H9 (cell line): ENCODE results near the gene VPS39. TPM values are rescaled to one million over a fixed set of nuclear protein-coding genes. Genes with fewer than 3 reads are reported as not detected.

ENCODE experiments used
- DNase-seq: peaks from one replicate; pipeline ENCODE4 v3.0.0-alpha.2; 2017
- H2AFZ ChIP-seq: one replicate; pipeline ENCODE4 v1.6.1; 2013; ENCODE audit warnings: mild to moderate bottlenecking, low read length, control low read depth, moderate library complexity
- H2AK5ac ChIP-seq: 2 replicates; pipeline ENCODE4 v1.6.1; 2013; ENCODE audit warnings: low read length, control low read depth, mixed read lengths; ENCODE audit not compliant: insufficient read length
- H2BK120ac ChIP-seq: one replicate; pipeline ENCODE4 v1.6.1; 2013; ENCODE audit warnings: low read depth, mild to moderate bottlenecking, low read length, control low read depth, inconsistent platforms; ENCODE audit not compliant: poor library complexity, severe bottlenecking
- H2BK12ac ChIP-seq: 2 replicates; pipeline ENCODE4 v1.6.1; 2013; ENCODE audit warnings: low read length, control low read depth, mixed read lengths, low read depth; ENCODE audit not compliant: insufficient read length
- H2BK15ac ChIP-seq: 2 replicates; pipeline ENCODE4 v1.6.1; 2013; ENCODE audit warnings: low read depth, low read length, control low read depth
- H2BK20ac ChIP-seq: one replicate; pipeline ENCODE4 v1.6.1; 2013; ENCODE audit warnings: low read depth, mild to moderate bottlenecking, low read length, control low read depth, inconsistent platforms; ENCODE audit not compliant: poor library complexity, severe bottlenecking
- H2BK5ac ChIP-seq: 2 replicates; pipeline ENCODE4 v1.6.1; 2013; ENCODE audit warnings: low read length, control low read depth, mixed read lengths; ENCODE audit not compliant: insufficient read length
- H3K14ac ChIP-seq: 2 replicates; pipeline ENCODE4 v1.6.1; 2013; ENCODE audit warnings: low read length, control low read depth; ENCODE audit not compliant: insufficient read depth
- H3K18ac ChIP-seq: 2 replicates; pipeline ENCODE4 v1.6.1; 2013; ENCODE audit warnings: low read depth, mild to moderate bottlenecking, mixed read lengths, low read length, control low read depth; ENCODE audit not compliant: insufficient read length
- H3K23ac ChIP-seq: 2 replicates; pipeline ENCODE4 v1.6.1; 2013; ENCODE audit warnings: low read length, control low read depth, mixed read lengths, low read depth; ENCODE audit not compliant: insufficient read length
- H3K23me2 ChIP-seq: 2 replicates; pipeline ENCODE4 v1.6.1; 2013; ENCODE audit warnings: low read depth, mild to moderate bottlenecking, mixed read lengths, low read length, control low read depth; ENCODE audit not compliant: insufficient read length, poor library complexity, severe bottlenecking
- H3K27ac ChIP-seq: 2 replicates; pipeline ENCODE4 v1.5.1; 2013; ENCODE audit warnings: low read length, control low read depth, mixed read lengths, low read depth; ENCODE audit not compliant: insufficient read length
- H3K27me3 ChIP-seq: 2 replicates; pipeline ENCODE4 v1.6.1; 2013; ENCODE audit warnings: low read length, control low read depth, inconsistent platforms; ENCODE audit not compliant: insufficient read depth
- H3K4ac ChIP-seq: 2 replicates; pipeline ENCODE4 v1.6.1; 2013; ENCODE audit warnings: low read depth, mild to moderate bottlenecking, control low read depth, inconsistent platforms, low read length, moderate library complexity
- H3K4me1 ChIP-seq: 2 replicates; pipeline ENCODE4 v1.6.1; 2013; ENCODE audit warnings: low read length, control low read depth, inconsistent platforms; ENCODE audit not compliant: insufficient read depth
- H3K4me2 ChIP-seq: 2 replicates; pipeline ENCODE4 v1.6.1; 2013; ENCODE audit warnings: low read length, control low read depth, mixed read lengths; ENCODE audit not compliant: insufficient read length, insufficient read depth
- H3K56ac ChIP-seq: 2 replicates; pipeline ENCODE4 v1.6.1; 2013; ENCODE audit warnings: low read depth, mild to moderate bottlenecking, mixed read lengths, low read length, control low read depth; ENCODE audit not compliant: insufficient read length
- H3K79me1 ChIP-seq: 2 replicates; pipeline ENCODE4 v1.6.1; 2013; ENCODE audit warnings: low read depth, mild to moderate bottlenecking, moderate library complexity, low read length, control low read depth, inconsistent platforms; ENCODE audit not compliant: insufficient read depth, poor library complexity, severe bottlenecking
- H3K79me2 ChIP-seq: 2 replicates; pipeline ENCODE4 v1.6.1; 2013; ENCODE audit warnings: low read length, control low read depth, inconsistent platforms; ENCODE audit not compliant: insufficient read depth
- H3K9ac ChIP-seq: 2 replicates; pipeline ENCODE4 v1.6.1; 2013; ENCODE audit warnings: low read length, control low read depth, mixed read lengths; ENCODE audit not compliant: insufficient read length; ENCODE audit errors: extremely low read depth
- H3K9me3 ChIP-seq: one replicate; pipeline ENCODE4 v1.6.1; 2013; ENCODE audit warnings: low read depth, low read length, inconsistent platforms; ENCODE audit not compliant: control insufficient read depth
- H3T11ph ChIP-seq: one replicate; pipeline ENCODE4 v1.6.1; 2013; ENCODE audit warnings: mild to moderate bottlenecking, low read length, control low read depth, inconsistent platforms
- H4K20me1 ChIP-seq: one replicate; pipeline ENCODE4 v1.6.1; 2013; ENCODE audit not compliant: control insufficient read depth, insufficient read length, insufficient read depth
- H4K5ac ChIP-seq: 2 replicates; pipeline ENCODE4 v1.6.1; 2013; ENCODE audit warnings: low read depth, mild to moderate bottlenecking, mixed read lengths, low read length, control low read depth; ENCODE audit not compliant: insufficient read length
- H4K8ac ChIP-seq: replicated peaks from 2 replicates; pipeline ENCODE4 v1.6.1; 2013; ENCODE audit warnings: low read length, control low read depth, mixed read lengths, low read depth; ENCODE audit not compliant: insufficient read length
- H4K91ac ChIP-seq: 2 replicates; pipeline ENCODE4 v1.6.1; 2013; ENCODE audit warnings: low read depth, mild to moderate bottlenecking, moderate library complexity, mixed read lengths, low read length, control low read depth; ENCODE audit not compliant: insufficient read length
- H3K27ac Mint-ChIP-seq, 3 experiments: 2 replicates in 2 of 3; 3 replicates in 1 of 3; pipeline ENCODE4 v1.8.0; 2020 to 2021; ENCODE audit warnings: mixed read lengths in 3 of 3, mild to moderate bottlenecking in 1 of 3, moderate library complexity in 1 of 3
- H3K27me3 Mint-ChIP-seq: 2 replicates; pipeline ENCODE4 v1.8.0; 2021; ENCODE audit warnings: low read depth, mild to moderate bottlenecking, moderate library complexity, mixed read lengths
- H3K36me3 Mint-ChIP-seq, 3 experiments: 2 replicates in 2 of 3; 3 replicates in 1 of 3; pipeline ENCODE4 v1.8.0; 2020 to 2021; ENCODE audit warnings: low read depth in 3 of 3, mixed read lengths in 3 of 3; ENCODE audit not compliant: insufficient read depth in 1 of 3
- H3K4me1 Mint-ChIP-seq, 2 experiments: 2 replicates each; pipeline ENCODE4 v1.8.0; 2020; ENCODE audit warnings: mixed read lengths in 2 of 2
- H3K4me3 Mint-ChIP-seq, 2 experiments: 2 replicates in 1 of 2; 3 replicates in 1 of 2; pipeline ENCODE4 v1.8.0; 2020 to 2021; ENCODE audit warnings: mild to moderate bottlenecking in 2 of 2, mixed read lengths in 2 of 2, moderate library complexity in 1 of 2
- H3K9me3 Mint-ChIP-seq, 2 experiments: 2 replicates in 1 of 2; 3 replicates in 1 of 2; pipeline ENCODE4 v1.8.0; 2020; ENCODE audit warnings: mild to moderate bottlenecking in 2 of 2, mixed read lengths in 2 of 2, moderate library complexity in 1 of 2
- WGBS: extraction: QIAGEN DNeasy Blood & Tissue Kit; methylation state at CpG from one replicate; pipeline ENCODE4 v1.1.7; 2013; ENCODE audit warnings: missing lambda C conversion rate, low lambda C conversion rate, mixed read lengths; ENCODE audit not compliant: insufficient read length; ENCODE audit errors: extremely low coverage; 5-methylcytosine and 5-hydroxymethylcytosine counted together
- total RNA-seq: library from RNA; stranded (reverse); gene quantifications from 2 replicates; pipeline ENCODE4 v1.2.1, GENCODE V29; 2021
- TF ChIP-seq, protein P1 (sequence below): fragments of 200-600 bp; sonication (generic); conservative IDR thresholded peaks from 3 replicates; pipeline ENCODE4 v1.8.0; 2021; ENCODE audit warnings: antibody characterized with exemption, mild to moderate bottlenecking

Gene VPS39
- total RNA-seq, 1 experiment from 2014 or later: 48.6 TPM

DNA sequence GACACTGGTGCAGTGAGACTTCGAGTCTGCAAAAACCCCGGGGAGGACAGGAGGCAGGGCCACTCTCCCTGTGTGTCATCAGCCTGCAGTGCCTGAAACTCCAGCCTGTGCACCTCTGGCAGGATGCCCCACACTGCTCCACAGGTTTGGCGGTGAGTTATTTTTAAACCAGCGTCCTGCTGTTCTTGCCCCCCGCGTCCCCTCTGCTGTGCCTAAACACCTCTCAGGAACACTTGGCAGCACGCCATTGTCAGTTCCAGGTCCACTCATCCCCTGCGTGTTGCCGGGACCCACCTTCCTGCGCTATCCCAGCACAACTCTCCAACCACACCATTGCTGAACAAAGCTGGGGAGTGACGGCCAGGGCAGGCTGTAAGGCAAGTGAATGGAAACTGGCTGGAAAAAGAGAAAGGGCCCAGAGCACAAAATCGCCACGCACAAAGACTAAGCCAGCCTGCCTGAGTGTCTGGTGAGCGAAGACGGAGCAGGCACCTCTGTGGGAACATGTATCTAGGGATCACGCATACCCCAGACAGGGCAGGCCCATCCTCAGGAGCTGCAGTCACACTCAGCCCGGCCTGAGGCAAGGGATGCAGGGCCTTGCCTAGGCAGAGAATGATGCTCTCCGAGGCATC lies 48.6 kb downstream of the VPS39 start:
- peaks cover 11 to 60% (median 41%) of the 10 kb centered on the region in 3 experiments for H3K36me3 Mint-ChIP-seq
- no CpG with 5 or more reads among the region's 18 CpGs for WGBS

More for the DNA sequence above, 48.6 kb downstream of the VPS39 start:
- Histone ChIP-seq H4K91ac (no peak overlapping the region), H2AK5ac (no peak overlapping the region), H3K9me3 (no peaks in the 10 kb centered on the region), H2BK20ac (no peak overlapping the region), H3K23me2 (no peaks in the 10 kb centered on the region), H2AFZ (no peak overlapping the region), H3T11ph (no peak overlapping the region), H3K23ac (no peak overlapping the region), H2BK15ac (no peak overlapping the region), H2BK120ac (no peak overlapping the region), H3K4ac (no peak overlapping the region), H3K27me3 (no peaks in the 10 kb centered on the region), H3K27ac (no peak overlapping the region), H3K4me1 (no peaks in the 10 kb centered on the region), H3K79me1 (no peaks in the 10 kb centered on the region), H3K18ac (no peak overlapping the region), H3K4me2 (no peak overlapping the region), H2BK5ac (no peak overlapping the region), H3K56ac (no peak overlapping the region), H4K5ac (no peak overlapping the region), H4K8ac (no peak overlapping the region), H3K9ac (no peak overlapping the region), H3K14ac (no peak overlapping the region), H3K79me2 (no peaks in the 10 kb centered on the region), H4K20me1 (no peaks in the 10 kb centered on the region), H2BK12ac (no peak overlapping the region)
- Mint-ChIP-seq H3K27me3 (no peaks in the 10 kb centered on the region; the same call in 1 of the 2 replicates), H3K4me1 (peaks cover 3 to 5% of the 10 kb centered on the region in 2 experiments; a peak in 3 of 4 replicates), H3K4me3 (no peak overlapping the region), H3K27ac (no peak overlapping the region), H3K9me3 (no peaks in the 10 kb centered on the region)
- no peak for DNase-seq
- TF ChIP-seq, protein P1, sequence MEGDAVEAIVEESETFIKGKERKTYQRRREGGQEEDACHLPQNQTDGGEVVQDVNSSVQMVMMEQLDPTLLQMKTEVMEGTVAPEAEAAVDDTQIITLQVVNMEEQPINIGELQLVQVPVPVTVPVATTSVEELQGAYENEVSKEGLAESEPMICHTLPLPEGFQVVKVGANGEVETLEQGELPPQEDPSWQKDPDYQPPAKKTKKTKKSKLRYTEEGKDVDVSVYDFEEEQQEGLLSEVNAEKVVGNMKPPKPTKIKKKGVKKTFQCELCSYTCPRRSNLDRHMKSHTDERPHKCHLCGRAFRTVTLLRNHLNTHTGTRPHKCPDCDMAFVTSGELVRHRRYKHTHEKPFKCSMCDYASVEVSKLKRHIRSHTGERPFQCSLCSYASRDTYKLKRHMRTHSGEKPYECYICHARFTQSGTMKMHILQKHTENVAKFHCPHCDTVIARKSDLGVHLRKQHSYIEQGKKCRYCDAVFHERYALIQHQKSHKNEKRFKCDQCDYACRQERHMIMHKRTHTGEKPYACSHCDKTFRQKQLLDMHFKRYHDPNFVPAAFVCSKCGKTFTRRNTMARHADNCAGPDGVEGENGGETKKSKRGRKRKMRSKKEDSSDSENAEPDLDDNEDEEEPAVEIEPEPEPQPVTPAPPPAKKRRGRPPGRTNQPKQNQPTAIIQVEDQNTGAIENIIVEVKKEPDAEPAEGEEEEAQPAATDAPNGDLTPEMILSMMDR: no peak
